HL-60/S4 treated with retinoic acid at 250 ng/mL for 4 days and 3 days (cell line): ENCODE data around the gene MLLT3.

Experiments
- in situ Hi-C: fragments of 300-500 bp; cut with MboI; formaldehyde crosslinking; loops from 2 replicates; pipeline ENCODE4 v1.7.0; 2022; ENCODE audit warnings: low sequenced_read_pairs

MLLT3 gene

GRCh38 chr9:20436476-20437195, 185.7 kb downstream of the MLLT3 start:
- in situ Hi-C loops: no loop called here

DNA sequence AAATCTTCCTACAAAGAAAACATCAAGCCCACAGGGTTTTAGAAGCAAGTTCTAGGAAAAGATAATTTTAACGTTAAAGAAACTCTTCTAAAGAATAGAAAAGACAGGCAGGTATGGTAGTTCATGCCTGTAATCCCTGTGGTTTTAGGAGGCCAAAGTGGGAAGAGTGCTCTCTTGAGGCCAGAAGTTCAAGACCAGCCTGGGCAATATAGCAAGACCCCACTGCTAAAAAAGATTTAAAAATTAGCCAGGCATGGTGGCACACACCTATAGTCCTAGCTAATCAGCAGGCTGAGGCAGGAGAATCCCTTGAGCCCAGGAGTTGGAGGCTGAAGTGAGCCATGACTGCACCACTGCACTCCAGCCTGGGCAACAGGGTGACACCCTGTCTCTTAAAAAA, 193.3 kb downstream of the MLLT3 start:
- in situ Hi-C loops: no loop called here

- in situ Hi-C loops: no loop called here
Measured at GRCh38 chr9:20427359-20427758, 194.9 kb downstream of the MLLT3 start.

DNA sequence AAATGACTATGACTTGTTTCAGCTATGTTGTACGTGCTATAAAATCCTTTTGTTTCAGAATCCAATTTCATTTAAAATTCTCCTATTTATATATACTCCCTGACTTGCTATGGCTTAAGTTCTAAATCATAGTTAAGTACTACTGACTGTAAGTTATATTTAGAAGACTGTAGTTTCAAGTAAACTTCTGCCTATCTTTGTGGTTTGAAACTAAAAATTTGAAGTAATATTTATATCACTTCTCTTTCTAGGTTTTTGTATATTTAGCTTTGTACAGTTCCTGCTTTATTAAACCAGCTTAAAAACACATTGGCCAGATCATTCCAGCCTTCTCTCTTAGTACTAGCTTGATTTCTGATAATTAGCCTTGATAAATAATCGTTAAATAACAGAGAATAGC, 196.3 kb downstream of the MLLT3 start:
- in situ Hi-C loops: no loop called here

GRCh38 chr9:20419533-20419932, 202.8 kb downstream of the MLLT3 start:
- in situ Hi-C loops: no loop called here

DNA sequence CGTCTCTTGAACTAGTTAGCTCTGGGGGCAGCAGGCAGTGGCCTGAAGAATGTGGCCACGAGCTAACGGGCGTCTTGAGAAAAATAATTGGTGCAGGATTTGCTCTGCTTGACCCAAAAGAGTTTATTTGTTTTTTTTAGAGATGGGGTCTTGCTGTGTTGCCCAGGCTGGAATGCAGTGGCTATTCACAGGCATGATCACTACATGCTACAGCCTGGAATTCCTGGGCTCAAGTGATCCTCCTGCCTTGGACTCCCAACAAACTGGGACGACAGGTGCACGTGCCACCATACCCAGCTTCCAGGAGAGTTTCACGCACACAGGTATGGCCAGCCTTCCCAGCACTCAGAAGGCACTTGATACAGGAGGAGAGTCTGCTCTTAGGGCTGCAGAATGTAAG, 203.8 kb downstream of the MLLT3 start:
- in situ Hi-C loops: no loop called here

DNA sequence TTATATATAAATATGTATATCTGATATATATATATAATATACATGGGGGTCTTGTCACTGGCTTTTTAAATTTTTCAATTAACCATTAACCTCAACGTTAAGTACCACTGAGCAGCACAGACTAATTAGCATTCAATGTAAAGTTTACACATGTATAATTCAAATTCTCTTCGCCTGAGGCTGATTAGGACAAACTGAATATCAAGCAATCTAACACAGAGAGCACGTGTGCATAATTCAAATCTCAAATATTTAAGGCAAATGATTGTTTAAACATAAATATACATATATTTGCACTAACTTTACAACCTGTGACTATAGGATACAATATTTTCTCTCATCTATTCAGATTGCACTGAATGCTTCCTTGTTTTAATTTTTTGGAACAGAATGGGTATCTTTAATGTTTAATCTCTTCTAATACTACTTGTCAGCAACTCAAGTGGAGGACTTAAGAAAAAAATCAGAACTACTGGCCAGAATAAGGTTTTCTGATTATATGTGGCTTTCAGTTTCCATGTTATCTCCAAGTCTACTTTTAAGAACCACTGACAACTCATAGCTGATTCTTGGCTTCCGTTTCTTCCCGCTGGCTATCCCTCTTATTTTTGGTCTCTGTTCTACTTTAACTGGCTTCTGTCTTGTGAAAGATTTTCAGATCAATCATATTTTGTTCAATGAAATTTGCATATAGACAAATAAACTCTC, 204.8 kb downstream of the MLLT3 start:
- in situ Hi-C loops: no loop called here

DNA sequence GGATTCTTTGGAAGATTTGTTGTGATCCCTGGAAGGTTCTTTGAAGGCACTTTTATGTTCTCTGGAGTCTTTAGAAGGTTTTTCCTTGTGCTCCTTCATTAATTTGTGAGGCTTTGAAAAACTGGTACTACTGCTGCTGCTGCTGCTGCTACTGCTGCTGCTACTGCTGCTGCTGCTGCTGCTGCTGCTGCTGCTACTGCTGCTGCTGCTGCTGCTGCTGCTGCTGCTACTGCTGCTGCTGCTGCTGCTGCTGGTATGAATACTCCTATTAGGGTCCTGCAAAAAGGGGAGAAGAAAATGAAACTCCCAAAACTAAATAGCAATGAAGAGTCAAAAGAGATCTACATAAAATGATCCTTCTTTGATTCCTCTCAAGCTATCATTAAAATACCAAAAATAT, 208.1 kb downstream of the MLLT3 start:
- in situ Hi-C loops: no loop called here

DNA sequence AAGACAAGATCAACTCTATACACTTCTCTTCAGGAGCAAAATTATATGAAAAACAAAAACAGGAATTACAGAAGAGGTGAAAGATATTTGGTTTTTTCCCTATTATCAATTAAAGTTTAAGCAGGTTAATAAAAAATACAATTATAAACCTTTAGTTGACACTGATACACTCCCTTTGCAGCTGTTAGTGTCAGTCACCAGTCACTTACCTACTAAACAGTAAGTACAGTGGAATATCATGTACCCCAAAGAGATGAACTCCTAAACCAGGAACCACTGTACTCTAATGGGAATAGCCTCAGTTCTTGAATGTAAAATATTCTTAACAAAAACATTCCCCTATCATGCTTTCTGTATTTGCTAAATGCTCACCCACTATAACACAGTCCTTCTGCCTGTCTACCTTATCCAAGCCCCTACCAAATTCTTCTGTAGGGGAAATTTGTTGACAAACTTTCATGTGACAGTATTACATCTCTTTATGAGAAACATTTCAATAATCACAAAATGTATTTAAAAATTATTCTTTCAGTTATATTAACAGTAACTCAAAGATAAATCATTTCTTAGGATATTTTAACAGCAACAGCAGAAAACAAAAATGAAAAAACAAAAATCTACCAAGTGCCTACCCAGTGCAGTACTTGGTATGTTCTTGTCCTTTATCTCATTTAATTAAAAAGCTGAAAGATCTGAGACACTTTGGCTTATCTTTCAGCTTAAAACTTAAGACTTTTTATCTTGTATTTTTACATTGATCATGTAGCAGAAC, 212.8 kb downstream of the MLLT3 start:
- in situ Hi-C loops: no loop called here

DNA sequence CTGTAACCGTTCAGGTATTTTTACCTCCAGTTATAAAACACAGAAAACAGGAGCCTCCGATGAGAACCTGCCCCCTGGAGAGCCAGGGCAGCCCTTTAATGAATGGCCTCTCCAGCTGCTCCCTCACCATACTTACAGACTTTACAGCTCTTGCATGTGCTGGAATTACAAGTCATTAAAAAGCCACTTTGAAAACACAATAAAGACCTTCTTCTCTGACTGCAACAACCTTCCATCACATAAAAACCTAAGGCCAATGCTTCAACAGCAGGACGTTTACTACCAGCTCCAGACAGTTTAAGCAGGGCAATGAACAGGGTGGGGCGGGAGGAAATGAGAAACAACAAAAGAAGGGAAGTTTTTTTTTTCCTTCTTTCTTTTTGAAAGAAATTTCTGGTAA, 213.8 kb downstream of the MLLT3 start:
- in situ Hi-C loops: no loop called here

DNA sequence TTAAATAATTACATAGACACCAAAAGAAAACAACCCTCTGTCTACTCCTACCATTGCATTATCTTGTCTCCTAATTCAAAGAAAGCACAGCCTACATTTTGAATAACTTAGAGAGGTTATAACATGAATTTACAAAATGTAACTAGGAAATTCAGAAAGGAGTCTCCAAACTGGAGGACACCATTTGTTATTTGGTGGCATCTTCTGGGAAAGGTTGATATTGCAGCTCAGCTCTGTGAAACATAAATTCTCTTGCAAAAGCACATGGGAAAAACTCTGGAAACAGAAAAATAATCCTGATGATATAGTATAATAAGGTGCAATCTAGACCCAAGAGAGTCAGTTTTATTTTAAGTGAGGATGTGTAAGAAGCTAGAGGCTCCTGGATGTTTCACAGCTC, 215.3 kb downstream of the MLLT3 start:
- in situ Hi-C loops: no loop called here

DNA sequence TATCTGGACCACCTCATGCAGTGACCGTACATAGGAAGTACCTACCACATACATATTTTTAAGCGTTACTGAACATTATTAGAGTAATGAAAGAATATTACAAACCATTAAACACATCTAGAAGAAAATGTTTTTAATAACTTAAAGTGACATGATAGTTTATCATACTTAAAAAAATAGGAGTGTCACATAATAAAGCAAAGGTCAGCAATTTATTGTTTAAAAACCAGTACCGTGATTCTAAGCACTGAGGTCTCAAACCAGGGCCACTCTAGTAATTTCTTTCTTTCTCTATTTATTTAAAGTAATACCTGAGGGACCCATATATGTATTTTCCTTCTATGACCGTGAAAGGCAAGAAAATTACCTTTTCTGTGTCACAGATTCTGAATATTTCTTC, 216.0 kb downstream of the MLLT3 start:
- in situ Hi-C loops: no loop called here

GRCh38 chr9:20405616-20406015, 216.7 kb downstream of the MLLT3 start:
- in situ Hi-C loops: no loop called here

GRCh38 chr9:20405078-20405477, 217.2 kb downstream of the MLLT3 start:
- in situ Hi-C loops: no loop called here

GRCh38 chr9:20404192-20404813, 218.0 kb downstream of the MLLT3 start:
- in situ Hi-C loops: no loop called here

- in situ Hi-C loops: no loop called here
Measured at GRCh38 chr9:20403346-20403745, 219.0 kb downstream of the MLLT3 start.

- in situ Hi-C loops: no loop called here
Measured at GRCh38 chr9:20402273-20402875, 219.9 kb downstream of the MLLT3 start.

DNA sequence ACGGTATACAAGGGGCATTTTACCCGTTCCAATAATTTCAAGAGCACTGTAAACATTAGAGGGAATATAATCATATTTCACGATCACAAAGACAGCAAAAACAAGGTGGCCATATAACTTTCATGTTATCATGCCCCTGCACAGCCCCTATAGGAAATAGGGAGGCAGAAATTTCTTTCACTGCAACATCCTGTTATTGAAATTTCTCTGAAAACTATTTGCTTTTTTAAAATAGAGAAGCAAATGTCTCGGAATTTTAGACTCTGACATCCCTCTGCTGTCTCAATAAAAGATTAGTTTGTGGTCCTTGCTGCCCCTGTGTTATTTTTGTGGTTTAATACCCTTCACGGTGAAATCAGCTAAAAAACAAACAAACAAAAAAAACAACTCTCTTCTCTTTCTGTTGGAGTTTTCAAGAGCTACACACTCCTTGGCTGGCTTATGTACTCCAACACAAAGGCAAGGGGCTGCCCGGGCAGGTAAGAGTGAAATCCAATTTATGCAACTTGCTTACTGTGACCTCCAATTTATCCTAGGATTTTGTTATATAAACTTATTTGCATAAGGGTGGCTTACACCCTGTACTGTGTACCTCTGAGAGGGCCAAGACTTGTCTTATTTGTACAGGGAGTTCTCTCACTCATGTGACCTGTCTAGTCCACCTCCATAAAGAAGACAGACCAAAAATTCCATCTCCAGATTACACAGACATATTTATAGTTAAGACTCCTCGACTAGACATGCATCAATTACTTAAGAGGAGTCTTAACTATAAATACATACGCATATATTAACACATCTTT, 223.6 kb downstream of the MLLT3 start:
- in situ Hi-C loops: no loop called here

- in situ Hi-C loops: no loop called here
Measured at GRCh38 chr9:20397348-20397747, 225.0 kb downstream of the MLLT3 start.

DNA sequence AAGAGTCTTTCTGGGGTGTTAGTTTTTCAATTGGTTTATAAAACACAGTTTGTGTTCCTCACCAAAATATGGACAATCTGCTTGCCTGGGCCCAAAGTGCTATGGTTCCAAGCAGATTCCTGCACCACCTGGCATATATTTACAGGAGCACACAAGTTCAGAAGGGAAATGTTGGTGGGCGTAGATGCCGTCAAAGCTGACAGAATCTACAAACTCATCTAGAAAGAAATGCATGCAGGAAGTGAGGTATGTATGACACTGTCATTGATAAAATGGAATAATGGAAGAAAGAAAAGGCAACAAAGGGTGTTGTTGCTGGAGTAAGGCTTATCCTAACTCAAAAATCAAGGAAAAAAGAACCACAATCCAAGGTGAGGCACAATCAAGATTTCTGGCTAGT, 225.8 kb downstream of the MLLT3 start:
- in situ Hi-C loops: no loop called here
